Stomach (tissue), 4 donors: ENCODE results near the gene MACO1.

Experiments
- POLR2A ChIP-seq, 4 donors: fragments of 450-650 bp; IDR thresholded peaks; one replicate each; pipeline ENCODE4 v1.6.1; 2016; ENCODE audit warnings: antibody characterized with exemption in 4 of 4, control low read depth in 2 of 4, mild to moderate bottlenecking in 1 of 4, moderate library complexity in 1 of 4
- TF ChIP-seq, protein P1 (sequence below), 7 experiments: fragments of 450-650 bp in 4 of 7; fragments of 200-600 bp in 3 of 7; sonication (generic) in 3 of 7; IDR thresholded peaks; one replicate each; pipeline ENCODE4 v1.5.1; 2016 to 2019; ENCODE audit warnings: antibody characterized with exemption in 7 of 7, control low read depth in 2 of 7, mild to moderate bottlenecking in 1 of 7

DNA sequence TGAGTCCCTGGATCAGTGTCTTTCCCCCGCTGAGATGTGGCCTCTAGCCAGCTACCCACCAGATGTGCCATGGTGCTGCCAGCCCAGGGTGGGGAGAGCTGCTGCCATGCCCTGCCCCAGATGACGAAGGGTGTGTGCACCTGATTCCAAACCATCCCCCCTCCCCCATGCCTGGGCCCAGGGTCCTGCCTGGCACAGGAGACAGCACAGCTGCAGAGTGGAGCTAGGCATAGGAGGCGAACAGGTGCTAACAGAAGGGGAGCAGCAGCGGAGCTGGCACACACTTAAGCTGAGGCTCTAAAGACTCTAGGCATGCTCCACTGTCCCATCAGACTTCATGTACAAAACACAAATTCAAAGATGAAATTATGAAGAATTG lies 103.7 kb downstream of the MACO1 start:
- TF ChIP-seq, protein P1, sequence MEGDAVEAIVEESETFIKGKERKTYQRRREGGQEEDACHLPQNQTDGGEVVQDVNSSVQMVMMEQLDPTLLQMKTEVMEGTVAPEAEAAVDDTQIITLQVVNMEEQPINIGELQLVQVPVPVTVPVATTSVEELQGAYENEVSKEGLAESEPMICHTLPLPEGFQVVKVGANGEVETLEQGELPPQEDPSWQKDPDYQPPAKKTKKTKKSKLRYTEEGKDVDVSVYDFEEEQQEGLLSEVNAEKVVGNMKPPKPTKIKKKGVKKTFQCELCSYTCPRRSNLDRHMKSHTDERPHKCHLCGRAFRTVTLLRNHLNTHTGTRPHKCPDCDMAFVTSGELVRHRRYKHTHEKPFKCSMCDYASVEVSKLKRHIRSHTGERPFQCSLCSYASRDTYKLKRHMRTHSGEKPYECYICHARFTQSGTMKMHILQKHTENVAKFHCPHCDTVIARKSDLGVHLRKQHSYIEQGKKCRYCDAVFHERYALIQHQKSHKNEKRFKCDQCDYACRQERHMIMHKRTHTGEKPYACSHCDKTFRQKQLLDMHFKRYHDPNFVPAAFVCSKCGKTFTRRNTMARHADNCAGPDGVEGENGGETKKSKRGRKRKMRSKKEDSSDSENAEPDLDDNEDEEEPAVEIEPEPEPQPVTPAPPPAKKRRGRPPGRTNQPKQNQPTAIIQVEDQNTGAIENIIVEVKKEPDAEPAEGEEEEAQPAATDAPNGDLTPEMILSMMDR (IDR thresholded peaks at IDR 0.05) = no peak
- TF ChIP-seq POLR2A (IDR thresholded peaks at IDR 0.05) = no peak
